Measurements from ENCODE around the gene ESAM.
"Not testable (repeated sequence)": the region's sequence is repeated elsewhere in the genome, so short reads cannot be mapped to it uniquely, and the experiment has no call there.

ESAM gene

GRCh38 chr11:124788521-124788920 is 26.4 kb upstream of the ESAM start:
- TF ChIP-seq CTCF (conservative IDR thresholded peaks at IDR 0.05), result no peak

GRCh38 chr11:124784051-124784450 is 22.0 kb upstream of the ESAM start:
- TF ChIP-seq ZFX (IDR thresholded peaks at IDR 0.05) (no peak), CTCF (conservative IDR thresholded peaks at IDR 0.05) (no peak)
- no peak overlapping the region for H3K27ac ChIP-seq

More at GRCh38 chr11:124788521-124788920, 26.4 kb upstream of the ESAM start:
- H3K27ac ChIP-seq, result no peak overlapping the region

- no peak overlapping the region for H3K27ac ChIP-seq
- TF ChIP-seq CTCF (conservative IDR thresholded peaks at IDR 0.05), result no peak
- TF ChIP-seq ZFX (IDR thresholded peaks at IDR 0.05), result no peak
These were observed 20.9 kb upstream of the ESAM start for GRCh38 chr11:124783002-124783401.

GRCh38 chr11:124779568-124779967 is 17.5 kb upstream of the ESAM start:
- TF ChIP-seq CTCF (conservative IDR thresholded peaks at IDR 0.05) (no peak), ZFX (IDR thresholded peaks at IDR 0.05) (no peak)
- H3K27ac ChIP-seq, result no peak overlapping the region

- TF ChIP-seq CTCF (conservative IDR thresholded peaks at IDR 0.05) (peak; percentile 40), ZFX (IDR thresholded peaks at IDR 0.05) (no peak)
- no peak overlapping the region for H3K27ac ChIP-seq
These were observed 16.2 kb upstream of the ESAM start for GRCh38 chr11:124778281-124778680.

- no peak overlapping the region for H3K27ac ChIP-seq
- TF ChIP-seq ZFX (IDR thresholded peaks at IDR 0.05), result no peak
- TF ChIP-seq CTCF (conservative IDR thresholded peaks at IDR 0.05), result no peak
These were observed 15.0 kb upstream of the ESAM start for GRCh38 chr11:124776865-124777645.

- H3K27ac ChIP-seq, result not testable (repeated sequence)
These were observed 8.9 kb upstream of the ESAM start for GRCh38 chr11:124770959-124771358.

Measured in C4-2B (cell line).